GM19238 (cell line): Measurements from ENCODE around the gene PTPRD.

Experiments used
- DNase-seq: peaks from one replicate; pipeline ENCODE4 v3.0.0; 2011; ENCODE audit warnings: low spot score; ENCODE audit not compliant: insufficient read length

Gene PTPRD

DNA sequence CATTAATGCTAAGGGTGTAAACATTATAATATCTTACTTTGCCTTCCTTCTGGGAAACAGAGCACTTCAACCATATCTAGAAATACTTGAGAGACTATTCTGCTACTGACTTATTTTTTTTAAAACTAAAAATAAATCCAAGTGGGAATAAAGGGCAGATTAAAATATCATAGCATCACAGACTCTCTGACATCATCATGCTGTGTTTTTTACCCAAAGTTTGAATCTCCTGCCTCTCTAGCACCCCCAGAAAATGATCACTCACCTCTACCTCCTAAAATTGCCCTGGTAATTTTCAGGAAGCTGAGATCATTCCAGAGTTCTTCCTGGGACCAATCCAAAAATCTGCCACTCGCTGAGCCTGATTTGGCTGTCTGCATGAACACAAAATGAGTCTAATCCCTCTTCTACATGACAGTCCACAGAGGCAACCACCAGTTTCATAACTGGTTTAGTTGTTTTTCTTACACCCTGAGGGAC, 1999.4 kb downstream of the PTPRD start:
- DNase-seq: no peak

DNA sequence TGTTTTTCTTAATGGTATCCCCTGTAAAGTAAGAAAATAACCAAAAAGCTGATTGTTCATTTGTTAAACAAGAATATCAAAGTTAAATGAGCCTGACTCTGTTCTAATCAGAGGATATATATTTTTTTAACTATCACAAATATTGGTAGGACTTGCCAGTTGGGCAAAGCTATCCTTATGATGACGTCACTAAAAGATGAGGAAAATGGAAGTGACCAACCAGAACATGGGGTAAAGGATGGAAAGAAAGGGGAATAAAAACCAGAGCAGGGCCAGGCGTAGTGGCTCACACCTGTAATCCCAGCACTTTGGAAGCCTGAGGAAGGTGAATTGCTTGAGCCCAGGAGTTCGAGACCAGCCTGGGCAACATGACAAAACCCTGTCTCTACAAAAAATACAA, 2001.6 kb downstream of the PTPRD start:
- no peak for DNase-seq

DNA sequence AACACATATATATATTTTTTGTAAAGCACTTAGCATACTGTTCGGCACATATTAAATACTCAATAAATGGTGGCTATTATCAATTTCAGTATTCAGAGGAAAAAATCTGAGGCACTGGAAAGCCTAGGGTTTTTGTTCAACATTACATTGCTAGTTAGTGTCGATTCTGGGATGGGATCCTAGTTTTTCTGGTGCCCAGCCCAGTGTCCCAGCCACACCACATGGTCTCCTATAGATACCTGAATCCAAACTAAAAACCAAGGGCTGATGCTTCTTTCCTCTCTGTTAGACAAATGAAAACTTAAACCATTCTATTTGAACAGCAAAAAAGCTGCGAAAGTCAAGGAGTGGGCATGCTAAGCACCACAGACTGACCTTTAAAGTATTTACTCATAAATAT, 2002.5 kb downstream of the PTPRD start:
- no peak for DNase-seq

DNA sequence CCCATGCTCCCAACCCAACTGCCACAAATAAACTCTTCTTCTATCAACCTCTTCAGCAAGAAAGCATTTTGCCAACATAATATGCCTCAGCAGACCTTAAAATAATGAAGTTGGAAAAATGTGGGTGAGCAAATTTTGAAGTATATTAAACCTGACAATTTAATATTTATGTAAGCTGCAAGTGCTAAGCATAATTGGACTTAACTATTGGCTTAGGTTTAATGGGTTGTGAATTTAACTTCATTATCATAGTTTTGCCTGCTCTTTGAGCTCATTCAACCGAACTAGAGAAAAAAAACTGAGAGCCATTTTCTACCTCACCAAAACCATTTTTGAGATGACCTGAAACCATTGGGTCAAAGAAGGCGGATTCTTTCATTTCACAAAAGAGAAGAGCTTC, 2007.7 kb downstream of the PTPRD start:
- DNase-seq: no peak

DNA sequence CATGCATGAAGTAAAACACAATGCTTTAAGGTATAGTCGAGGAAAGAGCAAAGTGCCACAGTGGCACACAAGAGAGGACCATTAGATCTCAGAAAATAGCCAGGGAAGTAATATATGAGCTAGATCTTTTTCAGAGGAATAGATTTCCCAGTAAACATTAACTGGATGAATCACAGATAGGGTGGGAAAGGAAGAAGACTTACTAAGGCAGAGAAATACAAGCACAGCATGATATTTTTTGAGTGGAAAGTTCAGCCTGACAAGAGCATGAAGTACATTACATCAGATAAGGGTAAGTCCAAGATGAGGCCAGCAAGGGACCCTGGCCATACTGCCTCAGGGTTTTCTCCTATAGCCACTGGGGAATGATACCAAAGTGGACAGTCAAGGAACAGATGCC, 2008.6 kb downstream of the PTPRD start:
- DNase-seq: no peak

DNA sequence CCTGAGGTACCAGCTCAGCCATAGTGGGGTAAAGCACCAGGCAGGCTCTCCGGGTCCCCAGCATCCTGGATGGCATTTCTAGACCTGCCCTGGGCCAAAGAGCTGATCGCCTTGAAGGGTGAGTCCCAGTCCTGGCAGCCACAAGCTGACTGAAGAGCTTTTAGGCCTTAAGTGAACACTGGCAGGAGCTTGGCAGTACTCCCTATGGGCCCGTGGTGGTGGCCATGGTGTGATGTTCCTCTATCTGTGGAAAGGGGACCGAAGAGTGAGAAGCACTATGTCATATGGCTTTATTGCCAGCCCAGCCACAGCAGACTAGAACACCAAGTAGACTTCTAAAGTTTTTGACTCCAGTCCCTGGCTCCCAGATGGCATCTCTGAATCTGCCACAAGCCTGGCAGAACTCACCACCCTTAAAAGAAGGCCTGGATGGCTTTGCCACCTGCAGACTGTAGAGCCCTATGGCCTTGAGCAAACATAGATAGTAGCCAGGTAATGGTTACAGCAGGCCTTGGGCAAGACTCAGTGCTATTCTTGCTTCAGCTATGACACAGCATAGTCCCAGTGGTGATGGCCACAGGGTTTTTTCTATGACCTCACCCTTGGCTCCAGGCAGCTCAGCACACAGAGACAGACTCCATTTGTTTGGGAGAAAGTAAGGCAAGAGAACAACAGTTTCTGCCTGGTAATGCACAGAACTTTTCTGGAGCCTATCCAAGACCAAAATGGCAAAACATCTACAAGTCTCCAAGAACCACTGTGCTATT, 2011.7 kb downstream of the PTPRD start:
- no peak for DNase-seq

DNA sequence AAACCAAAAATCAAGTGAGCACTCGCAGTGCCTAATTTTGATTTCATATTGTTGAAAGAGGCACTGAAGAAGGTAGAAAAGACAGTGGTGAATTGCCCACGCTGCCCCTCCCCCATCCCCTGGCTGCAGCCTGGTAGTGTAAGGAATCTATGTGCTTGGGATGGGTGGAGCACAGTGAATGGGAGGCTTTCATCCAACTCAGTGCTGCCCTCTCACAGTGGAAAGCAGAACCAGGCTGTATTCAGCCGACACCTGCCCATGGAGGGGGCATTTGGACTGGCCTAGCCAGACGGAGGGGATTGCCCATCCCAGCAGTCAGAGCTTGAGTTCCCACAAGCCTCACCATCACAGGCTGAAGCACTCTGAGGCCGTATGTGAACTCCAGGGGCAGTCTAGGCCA, 2012.9 kb downstream of the PTPRD start:
- DNase-seq: no peak

DNA sequence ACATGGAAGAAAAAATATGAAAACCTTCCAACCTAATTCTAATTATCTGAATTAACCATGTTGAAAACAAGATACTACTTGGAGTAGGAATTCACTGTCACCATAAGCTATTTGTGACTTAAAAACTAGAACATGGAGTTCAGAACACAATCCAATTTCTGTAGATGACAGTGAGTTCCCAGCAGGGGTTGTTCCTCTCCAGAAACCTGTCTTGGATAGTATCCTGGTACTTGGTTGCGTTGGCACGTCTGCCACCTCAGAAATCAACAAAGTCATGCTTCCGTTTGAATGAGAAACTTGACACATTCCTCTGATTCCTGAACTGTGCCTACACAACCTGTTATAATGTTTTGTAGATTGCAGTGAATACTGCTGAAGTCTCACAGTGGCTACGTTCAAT, 2023.3 kb downstream of the PTPRD start:
- no peak for DNase-seq

DNA sequence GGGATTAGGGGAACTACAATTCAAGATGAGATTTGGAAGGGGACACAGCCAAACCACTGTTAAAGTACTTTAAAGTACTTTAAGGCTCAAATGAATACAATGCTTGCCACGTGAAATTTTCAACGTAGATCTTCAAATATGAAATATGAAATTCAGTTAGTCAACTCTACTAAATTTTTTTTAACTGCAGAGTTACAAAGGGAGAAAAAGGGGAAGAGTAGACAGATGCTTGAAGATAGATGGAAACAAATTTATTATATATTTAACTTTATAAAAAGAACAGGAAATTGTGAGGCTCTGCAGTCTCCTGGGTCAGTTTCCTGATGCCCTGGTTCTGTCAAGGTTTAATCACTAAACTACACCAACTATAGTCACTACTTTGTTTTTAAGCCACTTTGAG, 2027.8 kb downstream of the PTPRD start:
- DNase-seq: no peak

DNA sequence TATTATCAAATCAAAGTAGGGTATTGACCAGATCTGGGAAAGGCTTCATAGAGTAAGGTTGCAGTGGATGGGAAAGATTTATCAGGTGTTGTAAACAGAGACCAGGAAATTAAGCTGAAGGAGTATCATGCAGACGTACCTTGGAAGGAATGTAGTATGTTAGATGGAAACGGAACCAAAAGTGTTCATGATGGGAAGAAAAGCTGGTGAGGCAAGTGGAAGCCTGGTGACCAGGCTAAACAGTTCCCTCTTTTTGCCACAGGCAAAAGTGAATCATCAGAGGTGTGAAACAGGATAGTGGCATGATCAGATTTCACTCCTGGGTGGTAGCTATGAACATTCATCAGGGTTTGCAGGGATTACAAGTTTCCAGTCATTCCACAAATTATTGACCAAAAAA, 2033.1 kb downstream of the PTPRD start:
- no peak for DNase-seq

DNA sequence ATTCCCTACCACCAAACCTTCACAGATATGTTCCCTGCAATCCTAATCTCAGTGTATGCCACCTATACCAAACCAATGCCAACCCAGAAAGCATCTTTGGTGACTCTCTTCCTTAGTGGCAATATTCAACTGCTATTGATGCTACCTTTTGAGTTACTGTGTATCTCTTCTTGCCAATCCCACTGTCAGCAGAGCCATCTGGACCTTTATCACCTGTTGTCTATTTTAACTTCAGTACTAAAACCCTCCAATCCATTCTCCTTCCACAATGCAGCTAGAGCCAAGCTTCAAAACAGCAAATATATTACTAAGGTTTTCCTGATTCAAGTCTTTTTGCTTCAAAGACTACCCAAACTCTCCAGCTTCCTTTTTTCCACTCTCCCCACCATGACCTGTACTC, 2036.1 kb downstream of the PTPRD start:
- no peak for DNase-seq

DNA sequence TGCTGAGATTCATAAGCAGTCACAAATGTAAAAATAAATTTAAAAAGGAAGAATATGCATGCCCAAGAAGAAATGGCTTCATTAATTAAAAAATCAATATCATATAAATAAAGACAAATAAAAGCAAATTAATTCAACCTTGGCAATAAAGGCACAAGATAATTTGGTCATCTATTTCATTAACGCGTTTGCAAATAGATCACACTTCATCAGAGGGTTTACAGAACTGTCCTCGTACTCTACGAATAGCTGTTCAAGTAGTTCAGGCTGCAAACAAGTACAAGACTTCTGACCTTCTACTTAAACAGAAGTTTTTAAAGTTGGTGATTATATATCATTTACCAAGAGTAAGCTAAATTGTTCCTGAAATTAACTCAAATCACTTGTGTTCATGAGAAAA, 2038.0 kb downstream of the PTPRD start:
- DNase-seq: no peak

DNA sequence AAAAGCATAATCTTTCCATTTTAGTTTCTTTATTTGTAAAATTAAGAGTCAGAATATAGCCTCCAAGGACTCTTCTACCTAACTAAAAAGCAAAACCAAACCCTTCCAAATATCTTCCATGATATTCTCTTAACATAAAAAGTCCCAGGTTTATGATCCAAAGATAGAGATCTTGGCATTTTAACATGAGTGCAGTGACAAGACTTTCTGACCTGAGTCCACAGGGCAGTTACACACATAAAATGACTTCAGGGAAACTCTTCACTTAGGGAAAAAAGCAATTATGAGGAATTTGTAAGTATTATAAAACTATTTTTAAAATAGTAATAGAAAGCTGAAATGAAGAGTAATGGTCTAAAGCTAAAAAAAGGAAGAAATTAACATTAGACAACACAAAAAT, 2040.6 kb downstream of the PTPRD start:
- no peak for DNase-seq

DNA sequence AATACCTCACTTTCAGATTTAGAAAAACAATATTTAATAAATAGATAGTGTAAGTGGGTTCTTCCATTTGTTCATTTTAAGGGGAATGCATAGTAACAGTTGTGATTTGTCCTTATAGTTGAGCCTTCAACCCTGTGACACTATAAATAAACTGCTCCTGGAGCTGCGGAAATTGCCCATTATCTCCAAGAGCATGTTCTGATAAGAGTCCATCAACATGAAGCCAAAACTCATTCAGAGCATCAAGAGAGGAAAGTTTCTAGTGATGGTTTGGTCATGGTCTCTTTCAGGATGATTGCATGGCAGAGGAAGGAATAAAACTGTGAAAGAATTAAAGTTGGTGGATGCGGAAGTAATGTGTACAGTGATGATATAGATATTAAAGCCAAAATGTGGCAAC, 2041.2 kb downstream of the PTPRD start:
- no peak for DNase-seq

DNA sequence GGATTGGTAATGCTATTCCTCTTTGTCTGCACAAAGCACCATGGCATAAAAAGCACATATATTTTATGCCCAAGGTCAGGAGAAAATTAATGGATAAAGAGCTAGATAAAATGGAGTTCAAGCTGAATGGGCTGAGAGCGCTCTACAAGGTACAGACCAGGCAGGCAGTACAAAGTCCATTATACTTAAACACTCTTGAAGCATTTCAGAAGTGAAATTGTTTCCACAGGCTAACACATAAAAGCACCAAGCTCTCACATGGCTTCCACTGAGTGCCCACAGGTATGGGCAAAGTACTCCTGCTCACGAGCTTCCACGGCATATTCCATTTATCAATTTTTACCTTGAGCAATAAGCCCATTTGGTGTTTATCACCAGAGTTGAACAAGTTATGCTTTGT, 2042.0 kb downstream of the PTPRD start:
- no peak for DNase-seq

DNA sequence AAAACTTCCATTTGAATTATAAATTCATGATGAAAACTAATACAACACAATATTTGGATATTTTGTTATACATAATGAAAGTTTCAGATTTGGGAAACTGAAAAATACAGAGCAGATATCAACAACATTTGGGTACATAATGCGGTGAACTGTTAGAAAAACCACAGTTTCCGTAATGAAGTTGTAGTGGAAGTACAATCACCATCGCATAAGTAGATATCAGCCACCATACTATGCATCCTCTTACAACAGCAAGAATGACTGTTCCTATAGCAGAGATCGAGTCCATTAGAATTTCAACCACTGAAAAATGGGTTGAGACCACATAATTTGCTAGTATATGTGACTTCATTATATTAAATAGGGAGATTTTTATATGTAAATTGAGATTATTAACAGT, 2043.0 kb downstream of the PTPRD start:
- no peak for DNase-seq

DNA sequence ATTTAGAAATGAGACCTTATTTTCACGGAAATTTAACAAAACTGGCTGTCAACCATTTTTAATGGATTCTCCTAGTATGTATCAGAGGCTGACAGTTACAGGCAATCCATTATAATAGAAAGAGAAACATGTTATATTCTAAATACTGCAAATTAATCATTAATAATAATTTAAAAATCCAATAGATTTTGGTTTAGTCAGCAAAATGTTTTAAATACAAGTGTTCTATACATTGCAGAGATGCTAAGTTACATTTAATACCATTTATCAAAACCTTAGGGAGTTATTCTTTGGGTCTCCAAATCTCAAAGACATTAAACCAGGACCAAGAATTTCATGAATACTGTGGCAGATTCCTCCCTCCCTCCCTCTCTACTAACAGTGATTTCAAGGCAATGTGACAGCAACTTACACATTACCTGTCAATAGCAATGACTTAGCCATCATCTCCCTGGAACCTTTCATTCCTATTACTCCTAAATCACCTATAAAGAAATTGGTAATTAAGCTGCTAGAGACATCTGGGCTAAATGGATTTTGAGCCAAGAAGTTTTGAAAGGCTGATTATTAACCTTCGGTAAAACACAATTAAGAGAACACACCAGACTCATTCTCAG, 2044.7 kb downstream of the PTPRD start:
- DNase-seq: no peak

DNA sequence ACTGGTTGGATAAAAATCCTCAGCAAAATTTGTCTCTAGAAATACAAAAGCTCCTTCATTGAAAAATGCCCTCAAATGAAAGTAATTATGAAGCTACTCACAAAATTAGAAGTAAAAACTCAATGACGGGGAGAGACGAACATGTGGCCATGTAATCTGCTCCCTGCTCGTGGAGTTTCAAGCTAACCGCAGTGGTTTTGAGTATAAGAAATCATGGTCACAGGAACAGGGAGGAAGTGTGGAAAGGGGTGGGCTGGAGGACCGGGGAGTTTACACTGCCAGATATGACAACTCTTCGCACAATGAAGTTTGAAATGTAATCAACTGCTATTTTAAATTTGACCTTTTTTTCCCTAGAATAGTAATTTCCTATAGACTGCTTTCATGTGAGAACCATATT, 2047.8 kb downstream of the PTPRD start:
- no peak for DNase-seq

DNA sequence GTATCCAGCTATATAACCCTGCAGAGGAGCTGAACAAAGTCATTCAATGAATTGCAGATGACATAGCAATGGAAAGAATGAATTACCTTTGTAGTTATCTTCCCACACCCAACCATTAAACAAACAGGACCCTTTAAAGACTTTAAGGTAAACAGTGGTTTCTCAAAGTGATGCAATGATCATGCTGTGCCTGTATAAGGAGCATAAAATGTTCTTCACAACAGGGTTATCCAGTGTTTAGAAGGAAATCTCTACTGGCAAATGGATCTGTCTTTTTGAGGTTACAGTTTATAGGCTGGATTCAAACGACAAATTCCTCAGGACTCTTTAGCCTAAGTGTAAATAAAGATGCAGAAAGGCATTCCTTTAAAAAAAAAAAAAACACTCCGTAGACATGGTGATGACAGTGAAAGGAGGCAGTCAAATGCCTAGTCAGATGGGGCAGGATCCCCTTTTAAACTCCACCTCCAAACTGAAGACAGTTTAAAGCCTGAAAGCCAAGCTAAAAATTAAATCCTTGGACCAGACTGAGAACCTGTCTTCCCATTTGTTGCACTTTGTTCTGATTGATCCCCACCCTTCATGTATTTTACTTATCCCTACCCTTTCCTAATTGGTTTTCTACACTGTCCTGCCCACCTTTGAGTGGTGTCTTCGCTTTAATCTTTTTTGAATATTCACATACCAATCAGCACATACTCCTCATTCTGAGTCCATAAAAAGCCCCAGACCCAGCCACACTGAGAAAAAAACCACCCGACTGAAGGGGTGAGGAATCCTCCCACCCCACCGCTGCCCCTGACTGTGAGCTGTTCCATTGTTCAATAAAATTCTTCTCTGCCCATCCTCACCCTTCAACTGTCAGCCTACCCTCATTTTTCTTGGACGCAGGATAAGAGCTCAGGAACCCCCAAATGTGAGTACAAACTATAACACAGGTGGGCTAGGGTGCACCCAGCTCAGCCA, 2052.0 kb downstream of the PTPRD start:
- DNase-seq: no peak

DNA sequence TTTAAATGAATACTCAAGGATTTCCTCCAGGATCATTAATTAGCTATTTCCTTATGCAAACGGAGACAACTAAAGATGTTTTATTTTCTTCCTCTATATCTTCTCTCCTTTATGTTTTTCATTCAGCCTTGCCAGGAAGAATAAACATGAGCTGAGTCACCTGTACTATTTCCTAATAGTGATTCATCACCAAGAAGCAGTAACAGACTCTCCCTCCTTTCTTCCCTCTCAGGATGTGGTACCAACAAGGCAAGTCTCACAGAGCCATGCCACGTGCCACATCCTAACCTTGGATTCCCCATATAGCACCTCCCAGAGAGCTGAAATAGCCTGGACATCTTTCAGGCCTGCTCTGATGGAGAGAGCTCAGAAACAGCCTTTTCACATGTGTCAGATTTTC, 2054.6 kb downstream of the PTPRD start:
- no peak for DNase-seq

DNA sequence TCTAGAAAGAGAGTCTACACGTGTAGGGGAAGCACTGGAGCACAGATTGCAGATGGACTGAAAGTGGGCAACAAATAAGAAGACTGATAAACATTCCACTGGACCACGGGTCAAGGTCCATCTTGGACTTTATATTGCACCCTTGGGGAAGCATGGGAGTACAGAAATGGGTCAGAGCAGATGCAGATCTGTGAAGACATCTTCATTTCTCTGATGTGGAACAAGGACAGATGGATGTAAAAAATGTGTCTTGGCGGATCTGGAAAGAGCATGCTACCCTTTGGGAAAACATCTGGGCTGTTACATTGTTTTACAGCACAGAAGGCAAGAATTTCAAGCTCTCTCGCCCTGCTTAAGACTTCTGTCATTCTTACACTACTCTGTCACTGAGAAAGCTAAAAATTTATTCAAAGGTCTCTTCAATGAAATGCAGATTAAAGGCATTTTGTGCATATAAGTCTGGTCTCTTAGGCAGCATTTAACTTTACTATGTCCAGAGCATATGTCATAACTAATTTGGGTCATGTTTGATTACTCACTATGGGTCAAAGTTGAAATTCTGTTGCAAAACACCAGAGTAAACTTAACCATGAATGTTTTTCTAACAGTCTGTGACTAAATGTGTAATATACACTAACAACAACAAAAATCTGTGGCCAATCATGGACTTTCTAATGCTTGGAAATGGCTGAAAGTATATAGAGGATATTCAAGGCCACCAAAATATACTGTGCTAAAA, 2056.9 kb downstream of the PTPRD start:
- DNase-seq: no peak
